ENCODE results near the gene AJM1. TPM values are rescaled to one million over a fixed set of nuclear protein-coding genes. Genes with fewer than 3 reads are reported as not detected.

Gene AJM1
- total RNA-seq, 4 donors from 2014 or later, result 1.4 to 2.9 (median 1.6) TPM

DNA sequence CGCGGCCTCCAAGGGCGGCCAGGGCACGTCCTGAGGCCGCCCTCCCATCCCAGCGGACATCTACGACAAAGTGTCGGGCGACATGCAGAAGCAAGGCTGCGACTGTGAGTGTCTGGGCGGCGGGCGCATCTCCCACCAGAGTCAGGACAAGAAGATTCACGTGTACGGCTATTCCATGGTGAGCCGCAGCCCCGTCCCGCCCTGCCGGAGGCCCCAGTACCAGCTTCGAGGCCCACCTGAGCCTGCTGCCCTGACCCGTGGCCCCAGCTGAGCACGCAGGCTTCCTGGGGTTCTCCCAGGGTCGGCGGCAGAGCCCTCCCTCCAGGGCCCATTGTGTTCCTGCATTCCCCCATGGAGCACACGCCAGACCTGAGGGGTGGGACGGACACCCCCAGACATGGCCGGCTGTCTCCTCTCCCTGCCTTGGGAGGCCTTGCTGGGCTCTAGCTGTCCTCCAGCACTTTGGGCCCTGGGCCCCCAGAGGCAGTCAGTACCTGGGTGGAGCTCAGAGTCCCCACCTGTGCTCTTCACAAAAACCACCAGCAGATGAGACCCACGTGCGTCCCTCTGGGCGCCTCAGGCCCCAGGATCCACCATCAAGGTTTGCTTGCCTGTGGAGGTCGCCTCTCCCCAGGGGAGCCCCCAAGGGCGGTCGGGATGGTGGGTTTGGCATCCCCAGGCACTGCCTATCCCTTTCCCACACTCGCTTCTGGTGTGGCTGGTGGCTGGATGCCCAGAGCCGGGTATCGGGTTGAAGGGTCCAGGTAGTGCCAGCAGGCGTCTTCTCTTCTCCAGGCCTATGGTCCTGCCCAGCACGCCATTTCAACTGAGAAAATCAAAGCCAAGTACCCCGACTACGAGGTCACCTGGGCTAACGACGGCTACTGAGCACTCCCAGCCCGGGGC is 7.9 kb downstream of the AJM1 start:
- intact Hi-C loops (cut with DNase I; ENCODE audit: low total_unique reads), result loop anchor here (10.0 kb wide), 1 partner anchor 95 kb away; the partner anchor contains the start of genes C8G and FBXW5
- TF ChIP-seq POLR2A (IDR thresholded peaks at IDR 0.05) (no peak), CTCF (IDR thresholded peaks at IDR 0.05) (no peak)
- no peak for DNase-seq (ENCODE audit: low spot score in 2 of 2)
- no peak overlapping the region for H3K4me3 ChIP-seq (ENCODE audit: low read depth, poor library complexity, severe bottlenecking)
- WGBS, 2 donors, result 34 to 35% methylated on average over 26 to 40 of the region's 43 CpGs

DNA sequence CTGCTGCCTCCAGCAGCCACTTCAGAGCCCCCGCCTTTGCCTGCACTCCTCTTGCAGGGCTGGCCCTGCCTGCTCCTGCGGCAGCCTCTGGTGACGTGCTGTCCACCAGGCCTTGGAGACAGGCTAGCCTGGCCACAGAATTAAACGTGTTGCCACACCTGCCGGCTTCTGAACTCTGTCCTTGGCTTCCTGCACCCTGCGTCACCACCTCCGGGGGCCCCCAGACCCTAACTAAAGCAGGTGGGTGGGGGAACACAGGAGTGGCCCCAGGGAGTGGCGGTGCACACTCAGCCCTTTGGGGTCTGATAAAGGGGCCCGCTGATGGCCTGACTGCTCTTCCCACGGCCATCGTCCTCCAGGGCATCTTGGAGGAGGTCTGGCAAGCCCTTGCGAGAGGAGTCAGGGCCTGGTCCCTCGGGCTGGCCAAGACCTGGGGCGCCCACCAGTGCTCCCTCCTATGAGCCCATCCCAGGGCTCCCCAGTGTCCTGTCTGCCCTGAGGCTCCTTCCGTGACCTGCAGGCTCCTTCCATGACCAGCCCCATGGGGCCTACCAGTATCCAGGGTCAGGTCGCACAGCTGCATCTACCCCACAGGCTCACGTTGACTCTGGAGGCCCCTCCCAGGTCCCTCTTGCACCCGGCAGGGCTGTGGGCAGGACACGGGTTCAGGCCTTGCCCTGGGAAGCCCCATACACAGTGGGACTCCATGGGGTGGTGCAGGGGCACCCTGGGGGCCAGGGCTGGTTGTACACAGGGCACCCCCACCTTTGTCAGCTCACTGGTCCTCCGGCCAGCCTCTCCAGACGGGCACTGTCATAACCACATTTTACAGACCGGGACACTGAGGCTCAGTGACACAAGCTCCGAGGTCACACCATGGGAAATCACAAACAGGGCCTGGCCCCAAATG is 8.8 kb downstream of the AJM1 start:
- no peak overlapping the region for H3K4me3 ChIP-seq (ENCODE audit: low read depth, poor library complexity, severe bottlenecking)
- DNase-seq (ENCODE audit: low spot score in 2 of 2), result no peak
- WGBS, 2 donors, result 78 to 84% methylated on average over 22 to 23 of the region's 23 CpGs
- TF ChIP-seq POLR2A (IDR thresholded peaks at IDR 0.05), result no peak
- intact Hi-C loops (cut with DNase I; ENCODE audit: low total_unique reads), result loop anchor here (10.0 kb wide), 1 partner anchor 94 kb away; the partner anchor contains the start of genes C8G and FBXW5

DNA sequence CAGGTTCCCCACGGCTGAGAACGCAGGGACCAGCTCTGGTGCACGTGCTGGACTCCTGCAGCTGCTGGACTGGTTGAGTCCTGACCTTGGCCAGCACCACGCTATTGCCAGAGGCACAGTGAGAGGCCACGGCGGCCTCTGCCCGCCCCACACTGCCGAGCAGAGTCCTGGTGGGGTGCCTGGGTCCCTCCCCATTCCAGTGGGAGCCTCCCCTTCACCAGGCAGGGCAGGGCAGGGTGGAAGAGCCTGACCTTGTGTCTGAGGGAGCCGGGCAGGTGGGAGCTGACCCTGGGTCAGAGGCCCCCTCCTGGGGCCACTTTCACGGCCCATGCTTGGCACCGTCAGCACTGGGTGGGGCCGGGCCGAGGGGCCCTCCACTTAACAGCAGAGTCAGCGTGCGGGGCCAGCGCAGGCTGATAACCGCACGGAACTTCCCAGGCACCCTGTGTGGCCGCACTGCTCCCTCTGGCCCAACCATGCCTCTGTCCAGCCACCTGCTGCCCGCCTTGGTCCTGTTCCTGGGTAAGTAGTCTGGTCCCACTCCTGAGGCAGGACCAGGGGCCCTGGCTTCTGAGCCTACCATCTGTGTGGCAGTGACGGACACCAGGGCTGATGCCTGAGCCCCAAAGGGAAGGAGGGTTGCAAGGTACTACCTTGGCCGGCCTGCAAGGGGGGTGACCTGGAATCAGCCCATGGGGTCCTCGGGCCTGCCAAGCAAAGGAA is 9.8 kb downstream of the AJM1 start, which contains the start of gene MAMDC4:
Gene MAMDC4 (plus strand): TSS at position 406 of the 723 bp plus-strand sequence. CDS start 71 bp downstream, at position 477.
- intact Hi-C loops (cut with DNase I; ENCODE audit: low total_unique reads), result loop anchor here (10.0 kb wide), 1 partner anchor 93 kb away; the partner anchor contains the start of genes C8G and FBXW5
- DNase-seq (ENCODE audit: low spot score in 2 of 2), result no peak
- H3K4me3 ChIP-seq (ENCODE audit: low read depth, poor library complexity, severe bottlenecking), result no peak within 1 kb of the TSS
- TF ChIP-seq CTCF (IDR thresholded peaks at IDR 0.05), result no peak
- TF ChIP-seq POLR2A (IDR thresholded peaks at IDR 0.05), result no peak
- WGBS, 2 donors, result 77 to 79% methylated on average over 11 to 20 of the region's 23 CpGs

DNA sequence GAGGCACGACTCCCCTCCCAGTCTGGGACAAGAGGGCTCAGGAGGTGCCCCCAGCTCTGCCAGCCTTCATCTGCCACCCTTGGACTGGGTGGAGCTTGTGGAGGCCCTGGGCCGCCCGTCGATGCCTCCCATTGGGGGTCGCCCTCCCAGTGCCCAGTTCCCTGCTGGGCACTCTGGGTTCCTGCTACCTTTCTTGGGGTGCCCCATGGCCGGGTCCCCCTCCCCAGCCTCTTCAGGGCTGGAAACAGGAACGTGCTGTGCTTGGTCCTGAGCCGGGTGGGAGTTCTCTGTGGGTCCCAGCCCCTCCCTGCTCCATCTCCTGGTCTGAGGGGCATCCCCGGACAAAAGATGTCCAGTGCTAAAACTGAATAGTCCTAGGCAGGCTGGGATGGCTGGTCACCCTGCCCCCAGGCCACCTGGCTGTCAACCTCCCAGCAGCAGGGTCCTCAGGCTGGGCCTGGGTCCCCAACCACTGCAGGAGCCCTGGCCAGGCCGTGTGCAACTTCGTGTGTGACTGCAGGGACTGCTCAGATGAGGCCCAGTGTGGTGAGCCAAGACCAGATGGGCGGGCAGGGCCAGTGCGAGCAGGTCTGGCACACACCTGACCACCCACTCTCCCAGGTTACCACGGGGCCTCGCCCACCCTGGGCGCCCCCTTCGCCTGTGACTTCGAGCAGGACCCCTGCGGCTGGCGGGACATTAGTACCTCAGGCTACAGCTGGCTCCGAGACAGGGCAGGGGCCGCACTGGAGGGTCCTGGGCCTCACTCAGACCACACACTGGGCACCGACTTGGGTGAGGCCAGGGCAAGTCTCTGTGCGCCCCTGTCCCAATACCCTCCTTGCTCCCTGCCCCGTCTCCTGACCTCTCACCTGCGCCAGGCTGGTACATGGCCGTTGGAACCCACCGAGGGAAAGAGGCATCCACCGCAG is 10.7 kb downstream of the AJM1 start:
- DNase-seq (ENCODE audit: low spot score in 2 of 2), result no peak
- no peak overlapping the region for H3K4me3 ChIP-seq (ENCODE audit: low read depth, poor library complexity, severe bottlenecking)
- TF ChIP-seq CTCF (IDR thresholded peaks at IDR 0.05) (no peak), POLR2A (IDR thresholded peaks at IDR 0.05) (no peak)
- intact Hi-C loops (cut with DNase I; ENCODE audit: low total_unique reads), result loop anchor here (10.0 kb wide), 1 partner anchor 92 kb away; the partner anchor contains the start of genes C8G and FBXW5
- 80 to 84% methylated on average over 26 to 27 of the region's 29 CpGs for WGBS, 2 donors

DNA sequence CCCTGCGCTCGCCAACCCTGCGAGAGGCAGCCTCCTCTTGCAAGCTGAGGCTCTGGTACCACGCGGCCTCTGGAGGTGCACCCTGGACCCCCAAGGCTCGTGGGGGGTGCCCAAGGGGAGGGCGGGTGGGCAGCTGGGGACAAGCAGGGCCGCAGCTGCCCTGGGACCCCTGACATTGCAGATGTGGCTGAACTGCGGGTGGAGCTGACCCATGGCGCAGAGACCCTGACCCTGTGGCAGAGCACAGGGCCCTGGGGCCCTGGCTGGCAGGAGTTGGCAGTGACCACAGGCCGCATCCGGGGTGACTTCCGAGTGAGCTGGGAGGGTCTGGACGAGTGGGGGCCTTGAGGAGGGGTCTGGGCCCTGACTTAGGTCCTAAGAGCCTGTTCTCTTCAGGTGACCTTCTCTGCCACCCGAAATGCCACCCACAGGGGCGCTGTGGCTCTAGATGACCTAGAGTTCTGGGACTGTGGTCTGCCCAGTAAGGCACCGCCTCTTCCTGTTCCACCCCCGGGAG is 11.4 kb downstream of the AJM1 start:
- intact Hi-C loops (cut with DNase I; ENCODE audit: low total_unique reads), result loop anchor here (10.0 kb wide), 1 partner anchor 91 kb away; the partner anchor contains the start of genes C8G and FBXW5
- TF ChIP-seq POLR2A (IDR thresholded peaks at IDR 0.05) (no peak), CTCF (IDR thresholded peaks at IDR 0.05) (no peak)
- no peak overlapping the region for H3K4me3 ChIP-seq (ENCODE audit: low read depth, poor library complexity, severe bottlenecking)
- WGBS, 2 donors, result 70 to 89% methylated on average over 10 to 11 of the region's 18 CpGs
- no peak for DNase-seq (ENCODE audit: low spot score in 2 of 2)
